HepG2 (cell line): ENCODE measurements around the gene RAC3. TPM values are rescaled to one million over a fixed set of nuclear protein-coding genes. Genes with fewer than 3 reads are reported as not detected.

ENCODE experiments used
- ATAC-seq: fragments of 200-7000 bp; cut with Tn5 transposase; 3 replicates; pipeline ENCODE4 v1.9.1; 2020; ENCODE audit warnings: mild to moderate bottlenecking, moderate library complexity
- BruUV-seq: library from RNA; stranded (reverse); fragments of 400-500 nt; replicated peaks from 2 replicates; lab custom pipeline; 2021; lab: Mats Ljungman, UMichigan
- CTCF ChIA-PET: fragments of 300-600 bp; formaldehyde crosslinking; extraction: SDS; loops from one replicate; lab custom pipeline; 2021; ENCODE audit warnings: low total read pairs, inconsistent platforms, low intra/inter-chr PET ratio; lab: Yijun Ruan, JAX
- POLR2A ChIA-PET: fragments of 350-600 bp; sonication (Branson Sonifier 250); formaldehyde crosslinking; loops from one replicate; lab custom pipeline; 2020; ENCODE audit warnings: antibody characterized with exemption, inconsistent platforms; lab: Yijun Ruan, JAX
- DNase-seq: peaks from one replicate; pipeline ENCODE4 v3.0.0-alpha.2; 2015; ENCODE audit warnings: low spot score
- FAIRE-seq: peaks from 3 replicates; lab custom pipeline; 2011; peaks lifted over from hg19 to GRCh38; lab: Jason Lieb, UNC
- H2AFZ ChIP-seq: one replicate; pipeline ENCODE4 v1.6.1; 2011; ENCODE audit warnings: low read length, inconsistent platforms
- H3K27ac ChIP-seq: fragments of 300-600 bp; 3 replicates; pipeline ENCODE4 v1.8.0; 2011; ENCODE audit warnings: mixed run types, mild to moderate bottlenecking, mixed read lengths, low read length, inconsistent platforms; ENCODE audit not compliant: insufficient read depth; ENCODE audit errors: extremely low read length
- H3K27me3 ChIP-seq, 2 experiments: fragments of 200-600 bp in 1 of 2; 2 replicates in 1 of 2; 3 replicates in 1 of 2; pipeline versions ENCODE4 v1.6.0 to v1.8.0; 2011; ENCODE audit warnings: low read length in 2 of 2, mild to moderate bottlenecking in 2 of 2, moderate library complexity in 2 of 2, inconsistent platforms in 1 of 2; ENCODE audit not compliant: insufficient read depth in 2 of 2, control insufficient read depth in 1 of 2
- H3K36me3 ChIP-seq, 2 experiments: fragments of 200-600 bp in 1 of 2; replicated peaks in 1 of 2; 2 replicates in 1 of 2; 3 replicates in 1 of 2; pipeline versions ENCODE4 v1.5.1 to v1.8.0; 2011; ENCODE audit warnings: low read length in 2 of 2, inconsistent platforms in 1 of 2; ENCODE audit not compliant: insufficient read depth in 2 of 2, control insufficient read depth in 1 of 2
- H3K4me1 ChIP-seq: 2 replicates; pipeline ENCODE4 v1.5.1; 2012; ENCODE audit warnings: low read length, inconsistent platforms; ENCODE audit not compliant: insufficient read depth
- H3K4me2 ChIP-seq: 2 replicates; pipeline ENCODE4 v1.6.0; 2011; ENCODE audit warnings: low read depth, low read length, inconsistent platforms
- H3K4me3 ChIP-seq, 3 experiments: fragments of 200-600 bp in 1 of 3; sonication (generic), shearing (Covaris generic) in 1 of 3; replicated peaks in 1 of 3; 2 replicates each; pipeline ENCODE4 v1.5.1; 2011 to 2016; ENCODE audit warnings: low read length in 3 of 3, inconsistent platforms in 2 of 3, low read depth in 2 of 3, mild to moderate bottlenecking in 2 of 3, control low read depth in 1 of 3, mixed read lengths in 1 of 3; ENCODE audit not compliant: insufficient read depth in 1 of 3
- H3K79me2 ChIP-seq: one replicate; pipeline ENCODE4 v1.6.1; 2011; ENCODE audit warnings: low read length, inconsistent platforms; ENCODE audit not compliant: insufficient read depth
- H3K9ac ChIP-seq: 2 replicates; pipeline ENCODE4 v1.6.0; 2011; ENCODE audit warnings: mild to moderate bottlenecking, low read depth, low read length, inconsistent platforms; ENCODE audit not compliant: insufficient read depth
- H3K9me3 ChIP-seq: 2 replicates; pipeline ENCODE4 v1.5.1; 2012; ENCODE audit warnings: mild to moderate bottlenecking, low read length
- H4K20me1 ChIP-seq: 2 replicates; pipeline ENCODE4 v1.6.0; 2011; ENCODE audit warnings: inconsistent platforms, mild to moderate bottlenecking, low read length, moderate library complexity; ENCODE audit not compliant: insufficient read depth
- AKAP8 ChIP-seq: sonication (generic); formaldehyde crosslinking; IDR thresholded peaks from 2 replicates; pipeline ENCODE4 v1.5.1; 2020; ENCODE audit warnings: mild to moderate bottlenecking, missing genetic modification reagents
- CBX2 ChIP-seq, 2 experiments: fragments of 200-600 bp in 1 of 2; sonication (generic); formaldehyde crosslinking in 1 of 2; IDR thresholded peaks; 2 replicates each; pipeline versions ENCODE4 v1.7.0 to v1.8.1; 2018 to 2022; ENCODE audit warnings: low read depth in 2 of 2, low read length in 1 of 2, mild to moderate bottlenecking in 1 of 2, missing genetic modification reagents in 1 of 2
- ELF3 ChIP-seq: IDR thresholded peaks from 2 replicates; pipeline ENCODE4 v1.6.1; 2016; ENCODE audit warnings: missing genetic modification reagents, missing compliant biosample characterization
- ETV6 ChIP-seq: sonication (generic); formaldehyde crosslinking; conservative IDR thresholded peaks from 2 replicates; pipeline ENCODE4 v1.4.0; 2020; ENCODE audit warnings: missing genetic modification reagents
- HNF4A ChIP-seq: sonication (generic); formaldehyde crosslinking; IDR thresholded peaks from 2 replicates; pipeline ENCODE4 v1.4.0; 2020; ENCODE audit warnings: missing genetic modification reagents
- KAT7 ChIP-seq: IDR thresholded peaks from 2 replicates; pipeline ENCODE4 v1.6.1; 2018; ENCODE audit warnings: borderline replicate concordance, missing compliant biosample characterization
- MTERF4 ChIP-seq: sonication (generic); formaldehyde crosslinking; IDR thresholded peaks from 2 replicates; pipeline ENCODE4 v1.8.0; 2023; ENCODE audit warnings: mild to moderate bottlenecking, missing genetic modification reagents
- MYC ChIP-seq: sonication (generic); formaldehyde crosslinking; IDR thresholded peaks from 2 replicates; pipeline ENCODE4 v1.9.0; 2021; ENCODE audit warnings: missing genetic modification reagents, borderline replicate concordance
- NFE2L1 ChIP-seq: sonication (generic); formaldehyde crosslinking; IDR thresholded peaks from 2 replicates; pipeline ENCODE4 v1.4.0; 2020; ENCODE audit warnings: missing genetic modification reagents, mild to moderate bottlenecking, borderline replicate concordance
- POLR2AphosphoS5 ChIP-seq: IDR thresholded peaks from 2 replicates; pipeline ENCODE4 v1.6.1; 2012; ENCODE audit warnings: low read depth, low read length
- PRMT3 ChIP-seq: sonication (generic); formaldehyde crosslinking; IDR thresholded peaks from 2 replicates; pipeline ENCODE4 v1.8.1; 2022; ENCODE audit warnings: low read depth, mild to moderate bottlenecking, moderate library complexity, missing genetic modification reagents, borderline replicate concordance
- RBM22 ChIP-seq: fragments of 200-400 bp; formaldehyde crosslinking; optimal IDR thresholded peaks from 2 replicates; pipeline ENCODE3; 2017; ENCODE audit warnings: mild to moderate bottlenecking, low read length, moderate library complexity
- REL ChIP-seq: sonication (generic); formaldehyde crosslinking; conservative IDR thresholded peaks from 2 replicates; pipeline ENCODE4 v1.8.0; 2022; ENCODE audit warnings: mild to moderate bottlenecking, missing genetic modification reagents, moderate library complexity
- SMYD3 ChIP-seq: sonication (generic); formaldehyde crosslinking; IDR thresholded peaks from 2 replicates; pipeline ENCODE4 v1.8.1; 2023; ENCODE audit warnings: mild to moderate bottlenecking, missing genetic modification reagents
- TAF15 ChIP-seq: fragments of 200-400 bp; formaldehyde crosslinking; IDR thresholded peaks from one replicate; pipeline ENCODE4 v1.6.1; 2018; ENCODE audit warnings: mild to moderate bottlenecking, low read depth, low read length; ENCODE audit not compliant: poor library complexity, severe bottlenecking
- UBTF ChIP-seq: sonication (generic); formaldehyde crosslinking; IDR thresholded peaks from 2 replicates; pipeline ENCODE4 v1.4.0; 2020; ENCODE audit warnings: mild to moderate bottlenecking, missing genetic modification reagents
- ZBTB42 ChIP-seq: sonication (generic); formaldehyde crosslinking; IDR thresholded peaks from 2 replicates; pipeline ENCODE4 v1.5.0; 2020; ENCODE audit warnings: mild to moderate bottlenecking, missing genetic modification reagents
- ZFP41 ChIP-seq: sonication (generic); formaldehyde crosslinking; IDR thresholded peaks from 2 replicates; pipeline ENCODE4 v1.4.0; 2020; ENCODE audit warnings: mild to moderate bottlenecking, missing genetic modification reagents, borderline replicate concordance
- ZNF317 ChIP-seq: sonication (generic); formaldehyde crosslinking; IDR thresholded peaks from 2 replicates; pipeline ENCODE4 v1.5.0; 2020; ENCODE audit warnings: mild to moderate bottlenecking, missing genetic modification reagents
- ZNF460 ChIP-seq: sonication (generic); formaldehyde crosslinking; IDR thresholded peaks from 2 replicates; pipeline ENCODE4 v1.5.1; 2020; ENCODE audit warnings: missing genetic modification reagents, mild to moderate bottlenecking, borderline replicate concordance
- ZNF510 ChIP-seq: sonication (generic); formaldehyde crosslinking; IDR thresholded peaks from 2 replicates; pipeline ENCODE4 v1.4.0; 2020; ENCODE audit warnings: low read depth, mild to moderate bottlenecking, missing genetic modification reagents
- ZNF558 ChIP-seq: sonication (generic); formaldehyde crosslinking; IDR thresholded peaks from 2 replicates; pipeline ENCODE4 v1.9.0; 2022; ENCODE audit warnings: mild to moderate bottlenecking, missing genetic modification reagents, borderline replicate concordance
- ZNF576 ChIP-seq: sonication (generic); formaldehyde crosslinking; IDR thresholded peaks from 2 replicates; pipeline ENCODE4 v1.4.0; 2020; ENCODE audit warnings: mild to moderate bottlenecking, missing genetic modification reagents
- WGBS: methylation state at CpG from one replicate; pipeline ENCODE4 v1.1.6; 2017; ENCODE audit warnings: low lambda C conversion rate; 5-methylcytosine and 5-hydroxymethylcytosine counted together
- in situ Hi-C: cut with HindIII; loops from 2 replicates; pipeline ENCODE4 v1.10.0; 2017; ENCODE audit warnings: low pct_unique_long_range_greater_than_20kb; ENCODE audit not compliant: extremely low pct_ligation_motif_present
- intact Hi-C: fragments of 100-400 bp; cut with micrococcal nuclease; formaldehyde crosslinking; loops from one replicate; pipeline ENCODE4 v1.10.0; 2022; ENCODE audit not compliant: unreplicated experiment
- polyA plus RNA-seq, 8 experiments: library from polyadenylated mRNA; depleted of rRNA in 3 of 8; stranded (reverse) in 7 of 8; unstranded in 1 of 8; fragments of >200 nt; fragmentation: Illumina TruSeq in 4 of 8; extraction: Trizol in 4 of 8; gene quantifications; 2 replicates each; pipeline versions ENCODE4 v1.2.1 to v1.2.3, GENCODE V29; 2011 to 2016; ENCODE audit warnings: low read depth in 4 of 8, missing spikeins in 1 of 8, mixed read lengths in 1 of 8; ENCODE audit not compliant: insufficient read depth in 1 of 8
- total RNA-seq, 5 experiments: library from RNA; depleted of rRNA; stranded (reverse); fragments of >200 nt; fragmentation: Illumina TruSeq; extraction: Trizol; gene quantifications; 2 replicates each; pipeline ENCODE4 v1.2.3, GENCODE V29; 2016; ENCODE audit warnings: low read depth in 1 of 5

RAC3 gene
- total and polyA plus RNA-seq, 2 of the 13 experiments (the other 11 are each of a cell fraction or from before 2014, with no cell fraction given) = 10.5 to 21.3 TPM

GRCh38 chr17:82045936-82046484 lies 14.5 kb downstream of the RAC3 start:
- Histone ChIP-seq H3K4me2 (no peak overlapping the region), H3K4me3 (no peak overlapping the region), H2AFZ (no peak overlapping the region), H3K79me2 (peaks cover 18% of the 10 kb centered on the region), H4K20me1 (no peaks in the 10 kb centered on the region), H3K27ac (peak overlapping the region; percentile 20), H3K27me3 (no peaks in the 10 kb centered on the region; a peak in 1 of 5 replicates), H3K36me3 (peaks cover 8 to 29% of the 10 kb centered on the region in 2 experiments; a peak in 4 of 5 replicates), H3K9ac (no peak overlapping the region), H3K9me3 (no peaks in the 10 kb centered on the region), H3K4me1 (peaks cover 47% of the 10 kb centered on the region)
- in situ Hi-C loops = no loop called here
- ATAC-seq = no peak
- WGBS = 79% methylated on average over 14 of the region's 14 CpGs
- no peak for FAIRE-seq
- BruUV-seq = no TSS peak
- POLR2A ChIA-PET = no interaction called here
- CTCF ChIA-PET = no interaction called here
- intact Hi-C loops = loop anchor here (2.0 kb wide), 1 partner anchor 29 kb away; no protein-coding TSS in a partner anchor
- no peak for DNase-seq
- TF ChIP-seq REL (no peak), POLR2AphosphoS5 (0 out of 2 replicates have a peak, but pooled peaks have one; percentile 11), HNF4A (no peak), UBTF (CRISPR knock-in tag) (no peak), ZFP41 (CRISPR knock-in tag) (no peak), ZNF317 (CRISPR knock-in tag) (no peak), TAF15 (no peak), ZNF460 (CRISPR knock-in tag) (no peak), NFE2L1 (CRISPR knock-in tag) (no peak), ZNF576 (no peak), ELF3 (CRISPR knock-in tag) (no peak), SMYD3 (CRISPR knock-in tag) (no peak), KAT7 (CRISPR knock-in tag) (no peak), ZNF510 (CRISPR knock-in tag) (no peak), ZBTB42 (CRISPR knock-in tag) (no peak), RBM22 (peak; percentile 47), CBX2 (IDR thresholded peaks at IDR 0.05; ENCODE audit: low read depth, low read length) (no peak), CBX2 (CRISPR knock-in tag; IDR thresholded peaks at IDR 0.05; ENCODE audit: low read depth) (no peak), AKAP8 (CRISPR knock-in tag) (peak; percentile 72; the same call in 1 of the 2 replicates), ETV6 (CRISPR knock-in tag) (no peak), ZNF558 (CRISPR knock-in tag) (no peak), PRMT3 (CRISPR knock-in tag) (no peak), MYC (CRISPR knock-in tag) (no peak), MTERF4 (CRISPR knock-in tag) (no peak)
